CD14-positive monocyte (primary cell): Measurements from ENCODE around the gene SMG6. TPM values are rescaled to one million over a fixed set of nuclear protein-coding genes. Genes with fewer than 3 reads are reported as not detected.

Experiments used
- DNase-seq, 3 donors: peaks; one replicate each; pipeline ENCODE4 v3.0.0-alpha.2; 2011 to 2022
- H2AFZ ChIP-seq: 2 replicates; pipeline ENCODE4 v1.6.0; 2012; ENCODE audit warnings: mild to moderate bottlenecking, low read depth, low read length, inconsistent platforms; ENCODE audit not compliant: insufficient read depth, poor library complexity, severe bottlenecking
- H3K27ac ChIP-seq, 2 donors: 1 replicate in 1 of 2; 2 replicates in 1 of 2; pipeline ENCODE4 v1.5.1; 2012 to 2013; ENCODE audit warnings: low read length in 2 of 2, control low read depth in 1 of 2, inconsistent platforms in 1 of 2, low read depth in 1 of 2, mild to moderate bottlenecking in 1 of 2
- H3K27me3 ChIP-seq, 2 donors: one replicate each; pipeline versions ENCODE4 v1.6.0 to v1.6.1; 2011 to 2013; ENCODE audit warnings: low read length in 2 of 2; ENCODE audit not compliant: control insufficient read depth in 2 of 2, insufficient read depth in 2 of 2
- H3K36me3 ChIP-seq, 2 donors: replicated peaks in 1 of 2; 1 replicate in 1 of 2; 2 replicates in 1 of 2; pipeline versions ENCODE4 v1.5.1 to v1.6.1; 2012 to 2013; ENCODE audit warnings: low read length in 2 of 2, control low read depth in 1 of 2, inconsistent platforms in 1 of 2, mild to moderate bottlenecking in 1 of 2; ENCODE audit not compliant: insufficient read depth in 2 of 2, control insufficient read depth in 1 of 2
- H3K4me1 ChIP-seq, 2 donors: 1 replicate in 1 of 2; 2 replicates in 1 of 2; pipeline versions ENCODE4 v1.5.1 to v1.6.1; 2012 to 2013; ENCODE audit warnings: low read length in 2 of 2, control low read depth in 1 of 2, inconsistent platforms in 1 of 2, mild to moderate bottlenecking in 1 of 2, moderate library complexity in 1 of 2; ENCODE audit not compliant: insufficient read depth in 2 of 2, control insufficient read depth in 1 of 2
- H3K4me2 ChIP-seq: replicated peaks from 2 replicates; pipeline ENCODE3; 2012; ENCODE audit warnings: low read length, moderate library complexity, mild to moderate bottlenecking; ENCODE audit not compliant: poor library complexity, severe bottlenecking; ENCODE audit errors: extremely low read depth
- H3K4me3 ChIP-seq, 3 experiments: fragments of 200-600 bp in 1 of 3; sonication (generic) in 1 of 3; replicated peaks in 1 of 3; 1 replicate in 2 of 3; 2 replicates in 1 of 3; pipeline ENCODE4 v1.5.1; 2011 to 2013; ENCODE audit warnings: low read length in 3 of 3, mild to moderate bottlenecking in 3 of 3, control low read depth in 2 of 3, low read depth in 2 of 3, inconsistent platforms in 1 of 3, moderate library complexity in 1 of 3
- H3K79me2 ChIP-seq: 2 replicates; pipeline ENCODE4 v1.6.0; 2012; ENCODE audit warnings: mild to moderate bottlenecking, control low read depth, inconsistent platforms, low read length, moderate library complexity; ENCODE audit not compliant: insufficient read depth
- H3K9ac ChIP-seq: 2 replicates; pipeline ENCODE4 v1.6.0; 2017; ENCODE audit warnings: low read length, mild to moderate bottlenecking; ENCODE audit not compliant: insufficient read depth, poor library complexity, severe bottlenecking
- H3K9me3 ChIP-seq, 2 donors: replicated peaks in 1 of 2; 1 replicate in 1 of 2; 2 replicates in 1 of 2; pipeline versions ENCODE4 v1.5.1 to v1.6.1; 2012 to 2013; ENCODE audit warnings: low read length in 2 of 2, control low read depth in 1 of 2; ENCODE audit not compliant: control insufficient read depth in 1 of 2, insufficient read depth in 1 of 2
- H4K20me1 ChIP-seq: 2 replicates; pipeline ENCODE4 v1.6.0; 2012; ENCODE audit warnings: mild to moderate bottlenecking, low read length, control low read depth, moderate library complexity; ENCODE audit not compliant: insufficient read depth
- H3K27ac Mint-ChIP-seq, 7 donors: one replicate each; pipeline ENCODE4 v1.8.0; 2020; ENCODE audit warnings: mild to moderate bottlenecking in 7 of 7, mixed read lengths in 7 of 7, moderate library complexity in 6 of 7, inconsistent platforms in 2 of 7
- H3K27me3 Mint-ChIP-seq, 3 donors: one replicate each; pipeline ENCODE4 v1.8.0; 2021 to 2022; ENCODE audit warnings: low read depth in 3 of 3, mild to moderate bottlenecking in 3 of 3, mixed read lengths in 3 of 3, moderate library complexity in 3 of 3, inconsistent platforms in 1 of 3
- H3K36me3 Mint-ChIP-seq, 2 donors: one replicate each; pipeline ENCODE4 v1.8.0; 2020; ENCODE audit warnings: mixed read lengths in 2 of 2, inconsistent platforms in 1 of 2, mild to moderate bottlenecking in 1 of 2
- H3K4me1 Mint-ChIP-seq: one replicate; pipeline ENCODE4 v1.8.0; 2020; ENCODE audit warnings: mild to moderate bottlenecking, mixed read lengths
- H3K4me3 Mint-ChIP-seq, 2 donors: one replicate each; pipeline ENCODE4 v1.8.0; 2020; ENCODE audit warnings: mild to moderate bottlenecking in 2 of 2, mixed read lengths in 2 of 2, moderate library complexity in 1 of 2
- H3K9me3 Mint-ChIP-seq, 7 donors: one replicate each; pipeline ENCODE4 v1.8.0; 2020 to 2022; ENCODE audit warnings: mixed read lengths in 7 of 7, mild to moderate bottlenecking in 6 of 7, moderate library complexity in 6 of 7, inconsistent platforms in 2 of 7
- CTCF ChIP-seq: fragments of 200-600 bp; IDR thresholded peaks from one replicate; pipeline ENCODE4 v1.8.0; 2022; ENCODE audit warnings: antibody characterized with exemption, mild to moderate bottlenecking
- WGBS: methylation state at CpG from one replicate; pipeline ENCODE4 v1.1.5; 2013; ENCODE audit warnings: missing lambda C conversion rate; ENCODE audit not compliant: insufficient coverage; 5-methylcytosine and 5-hydroxymethylcytosine counted together
- intact Hi-C, 2 donors: fragments of 100-400 bp; cut with micrococcal nuclease; formaldehyde crosslinking; loops; one replicate each; pipeline versions ENCODE4 v1.15.0 to v1.15.1; 2023
- polyA plus RNA-seq, 3 donors: library from polyadenylated mRNA; depleted of rRNA in 1 of 3; unstranded in 2 of 3; stranded (reverse) in 1 of 3; fragments of 300-500 nt in 2 of 3; fragments of >200 nt in 1 of 3; fragmentation: Illumina TruSeq in 2 of 3; gene quantifications; 1 replicate in 2 of 3; 2 replicates in 1 of 3; pipeline ENCODE4 v1.2.3, GENCODE V29; 2012 to 2021

SMG6 gene
- polyA plus RNA-seq, 3 donors, result 0.67 to 7.1 (median 1.1) TPM

GRCh38 chr17:2107050-2107449 lies 196.5 kb downstream of the SMG6 start:
- Histone ChIP-seq H2AFZ (no peak overlapping the region), H4K20me1 (no peaks in the 10 kb centered on the region), H3K4me3 (no peak overlapping the region), H3K36me3 (no peaks in the 10 kb centered on the region), H3K79me2 (no peaks in the 10 kb centered on the region), H3K4me1 (no peaks in the 10 kb centered on the region), H3K27me3 (no peaks in the 10 kb centered on the region), H3K4me2 (no peak overlapping the region), H3K27ac (no peak overlapping the region), H3K9me3 (no peaks in the 10 kb centered on the region), H3K9ac (no peak overlapping the region)
- 100% methylated on average over 1 of the region's 2 CpGs for WGBS
- Mint-ChIP-seq H3K27ac (no peak overlapping the region), H3K9me3 (no peaks in the 10 kb centered on the region), H3K36me3 (peaks cover 21 to 36% of the 10 kb centered on the region in 2 donors), H3K4me3 (no peak overlapping the region), H3K4me1 (peaks cover 2% of the 10 kb centered on the region), H3K27me3 (peaks cover 0 to 1% (median 0%) of the 10 kb centered on the region in 3 donors)
- TF ChIP-seq CTCF, result no peak
- intact Hi-C loops, result no loop called here
- no peak for DNase-seq

- intact Hi-C loops, result no loop called here
- Histone ChIP-seq H3K9ac (no peak overlapping the region), H3K4me2 (no peak overlapping the region)
These were observed 197.2 kb downstream of the SMG6 start for GRCh38 chr17:2106308-2106955.

More at GRCh38 chr17:2106308-2106955, 197.2 kb downstream of the SMG6 start:
- Histone ChIP-seq H3K79me2 (no peaks in the 10 kb centered on the region), H2AFZ (no peak overlapping the region), H3K9me3 (no peaks in the 10 kb centered on the region), H4K20me1 (no peaks in the 10 kb centered on the region), H3K4me1 (peaks cover 5 to 6% of the 10 kb centered on the region in 2 donors), H3K27me3 (no peaks in the 10 kb centered on the region), H3K27ac (no peak overlapping the region), H3K4me3 (no peak overlapping the region), H3K36me3 (no peaks in the 10 kb centered on the region)
- Mint-ChIP-seq H3K4me3 (no peak overlapping the region), H3K9me3 (no peaks in the 10 kb centered on the region), H3K36me3 (peaks cover 21 to 36% of the 10 kb centered on the region in 2 donors), H3K4me1 (peaks cover 7% of the 10 kb centered on the region), H3K27me3 (peaks cover 0 to 1% (median 0%) of the 10 kb centered on the region in 3 donors), H3K27ac (peak overlapping the region in 1 of 7 donors; percentile 48)
- WGBS, result 100% methylated on average over 4 of the region's 11 CpGs
- DNase-seq, result no peak
- TF ChIP-seq CTCF, result no peak
